GM21526 (cell line): ENCODE results near the gene MAP3K19.
"Not testable (repeated sequence)": the region's sequence is repeated elsewhere in the genome, so short reads cannot be mapped to it uniquely, and the experiment has no call there.

Source experiments
- ATAC-seq: cut with Tn5 transposase; IDR thresholded peaks from one replicate; pipeline ENCODE4 v1.9.1; 2021; ENCODE audit warnings: moderate library complexity; ENCODE audit not compliant: unreplicated experiment, low FRiP score

The MAP3K19 gene

GRCh38 chr2:135047300-135047699 lies at the start of gene MAP3K19:
Gene MAP3K19, minus strand, starts transcription at chr2:135047447. Its CDS starts 22,800 bp downstream, at chr2:135024647.
- ATAC-seq, result no peak

GRCh38 chr2:135096665-135097446 lies 49.6 kb upstream of the MAP3K19 start:
- ATAC-seq, result no peak

GRCh38 chr2:135095591-135095990 lies 48.3 kb upstream of the MAP3K19 start:
- ATAC-seq, result no peak

- no peak for ATAC-seq
Measured at GRCh38 chr2:135094508-135094907, 47.3 kb upstream of the MAP3K19 start.

DNA sequence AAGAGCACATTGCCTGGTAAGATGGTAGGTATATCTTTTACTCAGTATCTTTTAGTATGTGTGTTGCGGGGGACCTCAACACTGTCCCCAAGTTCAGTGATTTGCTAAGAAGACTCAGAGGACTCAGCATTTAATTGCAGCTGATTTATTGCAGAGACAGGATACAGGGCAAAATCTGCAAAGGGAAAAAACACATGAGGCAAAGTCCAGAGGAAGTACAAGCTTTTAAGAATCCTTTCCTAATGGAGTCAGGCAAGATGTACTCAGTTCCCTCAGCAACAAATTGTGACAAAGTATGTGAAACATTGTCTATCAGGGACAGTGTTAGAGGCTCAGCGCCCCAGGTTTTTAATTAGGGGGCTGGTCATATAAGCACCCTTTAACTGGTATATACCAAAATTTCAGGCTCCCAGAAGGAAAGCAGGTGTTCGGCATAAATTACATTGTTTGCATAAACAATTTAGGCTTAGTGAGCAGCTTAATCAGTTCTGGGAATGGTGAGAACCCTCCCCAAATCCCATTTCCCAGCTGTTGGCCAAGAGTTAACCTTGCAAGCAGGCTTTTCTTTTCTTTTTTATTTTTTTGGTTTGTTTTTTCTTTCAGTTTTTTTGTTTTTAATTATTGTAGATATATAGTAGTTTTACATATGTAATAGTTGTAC lies 46.6 kb upstream of the MAP3K19 start:
- ATAC-seq, result no peak

DNA sequence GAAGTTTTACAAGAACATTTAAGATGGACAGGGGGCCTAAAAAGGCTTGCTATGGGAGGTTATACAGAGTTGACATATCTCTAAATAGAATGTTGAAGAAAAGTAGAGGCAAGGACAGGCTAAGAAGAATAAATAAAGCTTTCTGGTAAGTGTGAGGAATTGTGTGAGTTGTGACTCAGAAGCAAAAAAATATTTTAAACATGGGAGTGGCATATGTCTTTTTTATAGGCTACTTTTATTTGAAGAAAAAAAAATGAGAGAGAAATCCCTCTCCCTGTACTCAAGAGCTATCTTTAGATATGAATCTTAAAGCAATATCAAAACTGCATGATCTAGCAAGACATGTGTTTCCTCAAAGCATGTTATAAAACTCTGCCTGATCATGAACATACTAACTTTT lies 45.9 kb upstream of the MAP3K19 start:
- no peak for ATAC-seq

GRCh38 chr2:135091681-135092080 lies 44.4 kb upstream of the MAP3K19 start:
- ATAC-seq, result no peak

GRCh38 chr2:135089597-135089996 lies 42.4 kb upstream of the MAP3K19 start:
- ATAC-seq, result not testable (repeated sequence)

DNA sequence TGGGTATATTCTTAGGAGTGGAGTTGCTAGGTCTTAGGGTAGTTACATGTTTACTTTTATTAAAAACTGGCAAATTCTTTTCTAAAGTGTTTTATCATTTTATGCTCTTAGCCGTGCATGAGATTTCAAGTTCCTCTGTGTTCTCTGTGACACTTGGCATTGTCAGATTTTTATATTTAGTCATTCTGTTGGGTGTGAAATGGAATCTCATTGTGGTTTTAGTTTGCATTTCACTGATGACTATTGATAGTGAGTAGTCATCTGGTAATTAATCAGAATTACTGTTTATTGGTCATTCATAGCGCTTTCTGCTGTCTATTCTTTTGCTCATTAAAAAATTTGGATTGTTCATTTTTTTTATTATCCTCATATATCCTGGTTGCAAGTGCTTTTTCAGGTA lies 39.0 kb upstream of the MAP3K19 start:
- ATAC-seq, result no peak

GRCh38 chr2:135078417-135078816 lies 31.2 kb upstream of the MAP3K19 start:
- ATAC-seq, result no peak

DNA sequence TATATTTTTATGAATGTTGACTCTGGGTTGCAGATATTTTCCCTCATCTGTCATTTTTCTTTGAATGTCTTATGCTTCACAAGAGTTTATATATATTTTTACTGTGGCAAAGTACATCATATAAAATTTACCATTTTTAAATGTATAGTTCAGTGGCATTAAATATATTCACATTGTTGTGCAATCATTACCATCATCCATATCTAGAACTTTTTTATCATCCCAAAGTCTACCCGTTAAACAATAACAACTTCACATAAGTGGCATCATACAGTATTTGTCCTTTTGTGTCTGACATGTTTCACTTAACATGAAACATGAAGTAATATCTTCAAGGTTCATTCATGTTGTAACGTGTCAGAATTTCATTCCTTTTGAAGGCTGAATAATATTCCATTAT lies 29.3 kb upstream of the MAP3K19 start:
- ATAC-seq, result no peak

DNA sequence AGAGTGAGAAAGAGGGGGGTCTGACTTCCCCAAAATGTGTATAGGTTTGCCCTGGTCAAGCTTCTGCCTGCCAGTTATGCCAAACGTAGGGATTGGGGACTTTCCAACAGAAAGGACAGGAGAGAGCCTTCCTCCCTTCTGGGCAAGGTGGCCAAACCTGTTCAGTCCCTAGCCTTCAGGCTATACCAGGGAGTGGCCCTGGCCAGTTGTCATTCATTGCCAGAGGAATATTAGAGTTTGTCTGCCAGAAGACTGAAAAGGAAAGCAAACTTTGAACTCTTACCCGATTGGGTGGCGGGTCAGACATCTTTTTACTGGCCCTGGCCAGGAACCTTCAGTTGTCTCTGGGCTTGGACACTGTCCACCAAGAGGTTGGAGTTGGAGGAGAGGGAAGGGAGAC lies 27.0 kb upstream of the MAP3K19 start:
- no peak for ATAC-seq

- no peak for ATAC-seq
Measured at GRCh38 chr2:135072125-135072997, 25.1 kb upstream of the MAP3K19 start.

DNA sequence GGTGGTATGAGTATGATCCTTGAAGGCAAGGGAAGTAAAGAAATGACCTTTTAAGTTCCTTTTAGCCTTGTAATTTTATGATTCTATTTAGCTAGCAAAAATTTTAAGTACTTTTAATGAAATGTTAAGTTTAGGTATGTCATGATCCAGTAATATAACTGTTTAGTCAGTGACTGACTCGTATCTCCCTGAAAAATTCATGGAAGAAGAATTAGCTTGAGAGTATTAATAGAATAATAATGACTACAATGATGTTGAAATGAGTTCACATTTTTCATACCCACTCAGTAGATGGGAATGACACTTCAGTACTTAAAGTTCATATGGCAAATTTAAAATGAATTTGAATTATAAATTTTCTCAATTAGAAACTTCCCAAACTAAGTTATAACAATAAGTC lies 19.5 kb upstream of the MAP3K19 start:
- no peak for ATAC-seq

- ATAC-seq, result no peak
Measured at GRCh38 chr2:135064149-135064548, 16.9 kb upstream of the MAP3K19 start.

DNA sequence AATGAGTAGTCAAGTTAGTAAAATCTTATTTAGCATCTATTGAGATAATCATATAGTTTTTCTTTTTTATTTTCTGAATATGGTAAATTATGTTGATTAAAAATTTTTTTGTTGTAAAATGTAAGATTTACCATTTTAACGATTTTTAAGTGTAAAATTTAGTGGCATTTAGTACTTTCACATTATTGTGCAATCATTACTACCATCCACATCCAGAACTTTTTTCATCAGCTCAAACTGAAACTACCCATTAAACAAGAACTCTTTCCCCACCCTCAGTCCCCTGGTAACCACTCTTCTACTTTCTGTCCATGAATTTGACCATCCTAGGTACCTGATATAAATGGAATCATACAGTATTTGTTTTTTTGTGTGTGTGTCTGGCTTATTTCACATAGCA lies 16.0 kb upstream of the MAP3K19 start:
- no peak for ATAC-seq

DNA sequence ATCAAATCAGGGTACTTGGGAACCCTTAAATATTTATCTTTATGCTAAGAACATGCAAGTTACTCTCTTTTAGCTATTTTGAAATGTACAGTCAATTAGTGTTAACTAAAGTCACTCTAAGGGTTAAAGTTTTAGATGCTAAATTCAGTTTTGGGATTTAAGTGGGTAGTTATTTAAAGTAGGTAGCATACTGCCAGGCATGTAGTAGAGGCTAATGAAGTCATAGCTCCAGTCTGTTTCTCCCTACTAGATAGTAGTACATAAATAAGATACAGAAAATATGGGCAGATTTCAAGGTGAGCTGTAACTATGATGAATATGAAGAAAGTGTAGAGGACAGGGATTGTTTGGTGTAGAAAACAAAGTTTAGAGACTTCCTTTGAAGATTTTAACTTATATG lies 12.3 kb upstream of the MAP3K19 start:
- ATAC-seq, result no peak

DNA sequence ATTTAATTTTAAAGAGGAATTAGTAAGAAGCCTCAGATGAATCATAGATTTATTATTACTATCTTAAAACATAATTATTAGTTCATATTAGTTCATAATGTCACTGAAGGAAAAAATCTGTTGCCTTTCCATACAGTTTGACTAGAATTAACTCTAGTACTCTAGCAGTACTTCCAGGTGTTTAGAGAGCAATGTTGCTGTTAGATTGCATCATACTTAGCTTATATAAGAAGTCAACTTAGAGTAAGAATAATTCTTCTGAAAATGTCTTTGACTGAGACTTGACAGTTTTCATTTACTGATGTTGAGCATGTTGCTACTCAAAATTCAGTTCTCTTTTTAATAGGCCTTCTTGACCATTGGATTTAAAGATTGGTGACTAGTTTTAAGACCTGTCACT lies 9.5 kb upstream of the MAP3K19 start:
- ATAC-seq, result no peak

- ATAC-seq, result no peak
Measured at GRCh38 chr2:135055182-135055786, 8.0 kb upstream of the MAP3K19 start.

- ATAC-seq, result peak; percentile 37
Measured at GRCh38 chr2:135052997-135053474, 5.8 kb upstream of the MAP3K19 start.
